ENCODE results near the gene MRPL53.

The MRPL53 gene

GRCh38 chr2:74425523-74425922 lies 47.0 kb downstream of the MRPL53 start:
- H3K9me3 ChIP-seq (ENCODE audit: insufficient read depth, low read length): no peaks in the 10 kb centered on the region
- H3K27me3 ChIP-seq (ENCODE audit: low read depth, low read length): no peaks in the 10 kb centered on the region
- peaks cover 27% of the 10 kb centered on the region for H3K36me3 ChIP-seq (replicated peaks; ENCODE audit: low read depth, low read length)
- TF ChIP-seq EZH2phosphoT487 (IDR thresholded peaks at IDR 0.05; ENCODE audit: low read depth) (no peak), CTCF (IDR thresholded peaks at IDR 0.05; ENCODE audit: low read depth, low read length) (no peak)
- H3K27ac ChIP-seq (ENCODE audit: low read length): no peak overlapping the region
- no peaks in the 10 kb centered on the region for H4K20me1 ChIP-seq (ENCODE audit: insufficient read depth, low read length)
- no peak overlapping the region for H3K4me2 ChIP-seq (ENCODE audit: low read length)
- no peaks in the 10 kb centered on the region for H3K79me2 ChIP-seq (ENCODE audit: low read length)
- no peak overlapping the region for H2AFZ ChIP-seq (ENCODE audit: low read depth, low read length)
- H3K4me3 ChIP-seq (ENCODE audit: low read length): no peak overlapping the region
- no peak overlapping the region for H3K9ac ChIP-seq (ENCODE audit: low read length)
- peaks cover 5% of the 10 kb centered on the region for H3K4me1 ChIP-seq (ENCODE audit: low read length)

- H3K27me3 ChIP-seq (ENCODE audit: low read depth, low read length): no peaks in the 10 kb centered on the region
- no peak overlapping the region for H3K9ac ChIP-seq (ENCODE audit: low read length)
- no peak overlapping the region for H3K4me2 ChIP-seq (ENCODE audit: low read length)
- peaks cover 27% of the 10 kb centered on the region for H3K36me3 ChIP-seq (replicated peaks; ENCODE audit: low read depth, low read length)
- H3K9me3 ChIP-seq (ENCODE audit: insufficient read depth, low read length): no peaks in the 10 kb centered on the region
- H3K4me3 ChIP-seq (ENCODE audit: low read length): no peak overlapping the region
- H4K20me1 ChIP-seq (ENCODE audit: insufficient read depth, low read length): no peaks in the 10 kb centered on the region
- TF ChIP-seq EZH2phosphoT487 (IDR thresholded peaks at IDR 0.05; ENCODE audit: low read depth) (no peak), CTCF (IDR thresholded peaks at IDR 0.05; ENCODE audit: low read depth, low read length) (no peak)
- peaks cover 10% of the 10 kb centered on the region for H3K4me1 ChIP-seq (ENCODE audit: low read length)
- no peak overlapping the region for H2AFZ ChIP-seq (ENCODE audit: low read depth, low read length)
- no peaks in the 10 kb centered on the region for H3K79me2 ChIP-seq (ENCODE audit: low read length)
- H3K27ac ChIP-seq (ENCODE audit: low read length): no peak overlapping the region
Measured at GRCh38 chr2:74424995-74425406, 47.5 kb downstream of the MRPL53 start.

GRCh38 chr2:74424139-74424992 lies 48.1 kb downstream of the MRPL53 start:
- H3K4me2 ChIP-seq (ENCODE audit: low read length): no peak overlapping the region
- no peaks in the 10 kb centered on the region for H3K27me3 ChIP-seq (ENCODE audit: low read depth, low read length)
- H3K4me3 ChIP-seq (ENCODE audit: low read length): no peak overlapping the region
- H3K9ac ChIP-seq (ENCODE audit: low read length): no peak overlapping the region
- no peak overlapping the region for H2AFZ ChIP-seq (ENCODE audit: low read depth, low read length)
- H4K20me1 ChIP-seq (ENCODE audit: insufficient read depth, low read length): no peaks in the 10 kb centered on the region
- no peak overlapping the region for H3K27ac ChIP-seq (ENCODE audit: low read length)
- no peaks in the 10 kb centered on the region for H3K9me3 ChIP-seq (ENCODE audit: insufficient read depth, low read length)
- H3K79me2 ChIP-seq (ENCODE audit: low read length): no peaks in the 10 kb centered on the region
- H3K36me3 ChIP-seq (replicated peaks; ENCODE audit: low read depth, low read length): peaks cover 27% of the 10 kb centered on the region
- H3K4me1 ChIP-seq (ENCODE audit: low read length): peaks cover 17% of the 10 kb centered on the region
- TF ChIP-seq CTCF (IDR thresholded peaks at IDR 0.05; ENCODE audit: low read depth, low read length) (no peak), EZH2phosphoT487 (IDR thresholded peaks at IDR 0.05; ENCODE audit: low read depth) (no peak)

- Histone ChIP-seq H2AFZ (ENCODE audit: low read depth, low read length) (no peak overlapping the region), H3K36me3 (replicated peaks; ENCODE audit: low read depth, low read length) (peaks cover 24% of the 10 kb centered on the region), H4K20me1 (ENCODE audit: insufficient read depth, low read length) (no peaks in the 10 kb centered on the region), H3K79me2 (ENCODE audit: low read length) (no peaks in the 10 kb centered on the region), H3K27me3 (ENCODE audit: low read depth, low read length) (no peaks in the 10 kb centered on the region), H3K9ac (ENCODE audit: low read length) (no peak overlapping the region), H3K27ac (ENCODE audit: low read length) (no peak overlapping the region), H3K9me3 (ENCODE audit: insufficient read depth, low read length) (no peaks in the 10 kb centered on the region), H3K4me1 (ENCODE audit: low read length) (peaks cover 24% of the 10 kb centered on the region), H3K4me2 (ENCODE audit: low read length) (no peak overlapping the region), H3K4me3 (ENCODE audit: low read length) (no peak overlapping the region)
- TF ChIP-seq EZH2phosphoT487 (IDR thresholded peaks at IDR 0.05; ENCODE audit: low read depth) (no peak), CTCF (IDR thresholded peaks at IDR 0.05; ENCODE audit: low read depth, low read length) (no peak)
Measured at GRCh38 chr2:74423231-74424095, 49.0 kb downstream of the MRPL53 start.
